HG02642 (cell line): ENCODE results near the gene ELMO1.

Source experiments
- ATAC-seq: cut with Tn5 transposase; IDR thresholded peaks from one replicate; pipeline ENCODE4 v1.9.1; 2021; ENCODE audit warnings: mild to moderate bottlenecking; ENCODE audit not compliant: unreplicated experiment, poor library complexity

Gene ELMO1

DNA sequence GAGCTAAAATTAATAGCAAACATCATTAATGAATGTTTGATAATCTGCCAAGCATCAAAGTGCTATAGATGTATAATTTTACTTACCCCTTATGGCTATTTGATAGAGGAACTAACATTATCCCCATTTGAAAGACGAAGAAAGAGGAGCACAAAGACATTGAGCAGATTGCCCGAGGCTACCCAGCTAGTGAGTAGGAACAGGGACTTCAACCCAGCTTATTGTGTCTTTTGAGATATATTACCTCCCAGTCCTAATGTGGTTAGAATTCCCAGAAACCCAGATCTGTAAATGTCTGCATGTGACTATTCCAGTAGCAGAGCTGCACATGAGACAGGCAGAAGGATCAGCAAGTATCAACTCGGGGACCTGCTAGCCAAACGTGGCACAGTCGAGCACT, 564.3 kb downstream of the ELMO1 start:
- ATAC-seq = no peak

DNA sequence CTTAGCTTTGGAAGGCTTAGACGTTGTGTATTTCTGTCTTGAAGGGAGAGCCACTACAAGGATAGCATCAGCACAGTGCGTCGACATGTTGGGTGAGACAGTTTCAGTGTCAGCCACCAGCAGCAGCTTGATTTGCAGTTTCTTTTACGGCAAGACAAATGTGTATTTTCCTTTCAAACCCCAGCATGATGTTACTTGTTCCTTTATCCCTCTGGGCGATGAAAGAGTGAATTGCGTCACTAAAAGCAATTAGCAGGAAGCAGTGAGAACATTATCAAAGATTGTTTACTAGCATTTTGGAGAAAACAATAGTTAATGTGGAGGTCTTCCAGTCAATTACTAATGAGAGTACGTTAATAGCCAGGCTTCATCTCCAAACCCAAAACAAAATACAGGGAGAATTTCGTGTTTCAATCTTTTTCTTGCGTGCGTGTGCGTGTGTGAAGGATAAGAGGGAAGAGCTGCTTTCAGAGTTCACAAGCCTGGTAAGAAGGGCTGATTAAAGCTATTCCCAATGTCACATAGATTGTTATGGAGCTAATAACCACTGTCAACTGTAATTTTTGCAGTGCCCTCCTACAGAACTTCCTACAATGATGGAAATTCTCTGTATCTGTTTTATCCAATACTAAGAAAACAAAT, 567.3 kb downstream of the ELMO1 start:
- ATAC-seq = no peak

DNA sequence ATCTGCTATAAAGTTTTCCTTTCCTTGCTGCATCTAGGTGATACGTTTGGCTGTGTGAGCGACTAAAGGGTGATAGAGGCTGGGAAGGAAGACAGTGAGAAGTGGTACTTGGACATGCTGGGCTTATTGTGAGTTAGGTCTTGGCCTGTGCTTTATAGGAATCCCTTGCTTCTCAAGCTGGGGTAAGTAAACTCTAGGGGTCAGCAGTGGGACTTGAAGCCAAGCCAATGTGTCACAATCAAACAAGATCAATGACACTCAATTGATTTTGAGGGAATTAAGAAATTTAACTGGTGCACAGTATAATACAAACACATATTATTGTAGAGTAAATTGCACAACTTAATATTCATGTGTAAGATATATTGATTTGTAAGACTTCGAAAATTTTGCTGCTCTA, 568.6 kb downstream of the ELMO1 start:
- no peak for ATAC-seq

DNA sequence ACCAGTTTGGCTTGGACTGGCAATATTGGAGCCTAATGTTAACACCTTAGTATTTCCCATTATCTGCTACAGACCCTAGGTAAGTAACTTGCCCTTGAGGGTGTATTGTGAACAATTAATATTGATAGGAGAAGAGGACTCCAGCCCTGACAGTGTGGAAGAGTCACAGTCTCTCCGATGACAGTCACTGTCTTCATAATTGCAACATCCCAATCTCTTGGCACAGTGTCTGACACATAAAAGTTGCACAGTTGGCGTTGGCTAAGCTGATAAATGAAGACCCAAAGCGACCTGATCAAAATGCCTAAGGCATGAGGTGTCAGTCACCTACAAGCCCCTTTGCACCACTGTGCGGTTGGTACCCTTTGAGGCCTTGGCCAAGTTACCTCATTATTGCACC, 569.6 kb downstream of the ELMO1 start:
- no peak for ATAC-seq

DNA sequence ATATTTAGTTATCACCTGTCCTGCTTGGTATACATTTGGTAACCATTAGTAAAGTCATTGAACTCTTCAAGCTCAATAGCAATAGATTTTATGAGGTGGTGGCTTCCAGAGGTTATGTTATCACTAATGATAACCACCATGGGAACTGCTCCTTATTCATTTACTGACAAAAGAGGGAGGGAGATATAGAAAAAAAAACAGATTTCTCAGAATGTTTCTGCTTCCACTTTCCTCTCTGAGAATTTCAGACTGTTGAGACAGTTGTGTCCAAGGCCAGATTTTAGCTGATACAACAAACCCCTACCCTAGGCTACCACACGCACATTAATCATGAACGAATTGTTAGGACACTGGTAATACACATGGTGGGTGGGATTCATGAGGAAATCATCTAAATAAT, 570.4 kb downstream of the ELMO1 start:
- ATAC-seq = no peak

DNA sequence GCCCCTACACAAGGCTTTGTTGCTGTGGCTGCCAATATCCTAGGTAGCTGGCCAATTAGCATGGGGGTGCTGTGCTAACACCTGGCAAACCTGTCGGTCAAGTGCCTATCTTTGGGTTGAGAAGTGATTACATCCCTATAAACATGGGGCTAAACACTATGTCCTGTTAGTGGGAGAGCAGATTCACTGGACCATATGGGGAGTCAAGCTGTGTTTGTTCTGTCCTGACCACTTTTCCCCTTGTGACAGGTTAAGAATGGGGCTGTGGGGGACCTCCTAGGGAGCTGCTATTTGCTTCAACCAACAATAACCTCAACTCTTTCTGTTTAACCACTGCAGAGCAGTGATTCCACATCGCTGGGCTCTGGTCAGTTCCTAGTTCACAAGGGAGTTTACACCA, 572.9 kb downstream of the ELMO1 start:
- ATAC-seq = no peak

DNA sequence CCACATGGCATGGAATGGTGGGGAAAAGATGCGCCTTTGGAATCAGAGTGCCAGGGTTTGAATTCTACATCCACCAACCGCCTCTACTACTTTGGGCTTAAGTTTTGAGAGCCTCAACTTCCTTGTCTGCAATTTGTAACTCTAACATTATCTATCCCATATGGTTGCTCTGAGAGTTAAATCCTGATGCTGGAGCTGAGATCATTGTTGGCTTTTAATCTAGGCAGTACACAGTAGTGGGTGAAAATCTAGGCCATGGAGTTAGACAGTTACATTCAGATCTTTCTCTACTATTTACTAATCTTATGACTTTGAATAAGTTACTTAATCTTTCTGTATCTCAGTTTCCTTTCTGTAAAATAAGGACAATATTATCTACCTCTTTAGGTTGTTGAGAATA, 574.6 kb downstream of the ELMO1 start:
- no peak for ATAC-seq

DNA sequence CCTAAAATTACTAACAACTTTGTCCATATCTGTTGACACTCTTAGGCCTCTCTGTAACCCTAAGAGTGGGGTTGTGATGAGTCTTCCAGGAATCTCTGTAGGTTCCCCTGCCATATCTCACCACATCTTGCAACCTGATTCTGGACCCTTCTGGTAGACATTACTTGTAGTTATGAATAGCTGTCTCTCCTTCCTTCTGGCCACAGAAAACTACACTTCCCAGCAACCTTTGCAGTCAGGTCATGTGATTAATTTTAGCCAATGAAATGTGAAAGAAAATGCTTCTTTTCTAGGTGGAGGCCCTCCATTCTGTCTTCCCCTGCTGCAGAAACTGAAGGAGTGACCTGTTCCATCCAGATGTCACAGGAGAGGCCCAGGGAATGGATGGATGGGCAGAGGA, 576.8 kb downstream of the ELMO1 start:
- ATAC-seq = no peak

DNA sequence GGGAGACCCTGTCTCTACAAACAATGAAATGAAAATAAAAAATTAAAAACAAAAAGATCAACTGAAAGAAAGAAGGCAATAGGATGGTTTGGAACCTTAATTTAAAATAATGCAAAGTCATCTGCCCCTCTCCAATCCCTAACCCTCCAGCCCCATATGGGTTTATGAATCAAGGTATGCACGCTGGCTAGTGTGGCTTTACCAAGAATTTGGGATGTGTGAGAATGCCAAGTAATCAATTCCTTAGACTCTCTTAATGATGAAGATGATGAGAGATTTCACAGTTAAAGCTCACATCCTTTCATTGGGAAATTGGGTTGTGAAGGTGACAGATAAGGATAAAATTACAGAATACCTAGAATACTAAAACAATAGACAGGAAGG, 577.3 kb downstream of the ELMO1 start:
- no peak for ATAC-seq

DNA sequence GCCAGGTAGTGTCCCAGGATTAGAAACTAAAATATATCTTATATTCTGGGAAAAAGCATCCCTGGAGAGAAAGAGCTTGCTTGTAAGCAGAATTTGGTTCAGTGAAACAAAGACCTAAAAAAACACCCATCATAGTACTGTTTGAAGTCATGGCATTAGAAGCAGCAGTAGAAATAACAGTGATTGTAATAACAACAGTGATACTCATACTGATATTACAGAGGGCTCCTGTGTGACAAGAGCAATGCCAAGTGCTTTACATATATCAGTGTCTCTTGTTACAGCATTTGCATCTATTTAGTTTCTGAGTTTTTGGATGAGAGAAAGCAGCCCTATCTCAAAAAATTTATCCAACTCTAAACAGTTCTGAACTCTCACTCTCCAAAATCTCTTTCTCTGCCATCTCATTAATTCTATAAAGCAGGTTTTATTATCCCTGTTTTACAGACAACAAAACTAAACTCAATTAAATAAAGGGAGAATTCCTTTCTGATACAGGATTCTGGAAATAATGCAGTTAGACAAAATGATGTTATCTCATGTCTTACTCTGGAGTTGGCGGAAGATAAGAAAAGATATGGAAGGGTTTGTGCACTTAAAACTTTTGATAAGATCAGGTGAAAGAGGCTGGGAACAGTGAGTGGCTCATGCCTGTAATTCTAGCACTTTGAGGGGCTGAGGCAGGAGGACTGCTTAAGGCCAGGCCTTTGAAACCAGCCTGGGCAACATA, 577.9 kb downstream of the ELMO1 start:
- ATAC-seq = no peak

DNA sequence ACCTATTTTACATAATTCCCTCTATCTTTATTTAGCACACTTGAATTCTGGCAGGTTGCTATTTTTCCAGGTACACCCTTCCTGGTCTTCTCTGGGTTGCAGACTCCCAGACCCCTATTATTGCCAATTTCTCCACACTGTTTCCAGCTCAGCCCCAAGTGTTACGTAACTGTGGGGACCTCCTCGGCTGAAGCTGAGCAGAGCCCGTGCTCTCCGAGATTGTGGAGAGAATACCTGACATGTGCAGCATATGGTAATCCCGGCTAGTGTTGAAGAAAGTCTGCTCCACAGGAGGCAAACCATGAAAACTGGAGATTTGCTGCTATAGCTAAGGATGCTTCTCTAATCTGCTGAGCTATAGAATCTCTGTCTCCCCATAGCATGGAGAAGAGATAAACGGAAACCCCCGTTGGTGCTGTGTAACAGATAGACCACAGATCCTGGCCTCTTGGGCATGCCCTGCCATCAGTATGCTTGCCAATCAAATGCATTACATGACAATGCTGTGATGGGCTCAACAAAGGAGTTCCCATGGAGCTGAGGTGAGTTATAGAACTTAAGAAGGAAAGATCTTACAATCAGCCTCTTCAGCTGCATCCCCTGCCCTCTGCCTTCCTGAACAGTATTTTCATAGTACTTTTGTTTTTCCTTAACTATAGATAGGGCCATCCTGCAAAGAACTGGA, 579.8 kb downstream of the ELMO1 start:
- no peak for ATAC-seq

DNA sequence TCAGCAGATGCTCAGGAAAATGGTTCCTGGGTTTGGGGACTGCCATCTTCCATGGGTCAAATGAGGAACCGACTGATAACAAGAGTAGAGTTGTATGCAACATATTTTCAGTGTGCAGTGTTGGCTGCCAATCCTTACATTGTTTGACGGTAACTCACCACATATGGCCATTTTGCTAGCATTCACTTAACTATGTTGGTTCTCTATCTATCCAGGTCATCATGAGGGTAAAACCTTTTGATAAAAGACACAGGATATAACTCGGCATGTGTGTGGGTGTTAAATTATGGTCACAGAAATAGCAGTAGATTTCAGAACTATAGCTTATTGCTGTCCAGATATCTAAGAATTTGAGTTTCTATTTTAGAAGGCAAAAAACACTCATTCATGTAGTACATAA, 583.6 kb downstream of the ELMO1 start:
- no peak for ATAC-seq

DNA sequence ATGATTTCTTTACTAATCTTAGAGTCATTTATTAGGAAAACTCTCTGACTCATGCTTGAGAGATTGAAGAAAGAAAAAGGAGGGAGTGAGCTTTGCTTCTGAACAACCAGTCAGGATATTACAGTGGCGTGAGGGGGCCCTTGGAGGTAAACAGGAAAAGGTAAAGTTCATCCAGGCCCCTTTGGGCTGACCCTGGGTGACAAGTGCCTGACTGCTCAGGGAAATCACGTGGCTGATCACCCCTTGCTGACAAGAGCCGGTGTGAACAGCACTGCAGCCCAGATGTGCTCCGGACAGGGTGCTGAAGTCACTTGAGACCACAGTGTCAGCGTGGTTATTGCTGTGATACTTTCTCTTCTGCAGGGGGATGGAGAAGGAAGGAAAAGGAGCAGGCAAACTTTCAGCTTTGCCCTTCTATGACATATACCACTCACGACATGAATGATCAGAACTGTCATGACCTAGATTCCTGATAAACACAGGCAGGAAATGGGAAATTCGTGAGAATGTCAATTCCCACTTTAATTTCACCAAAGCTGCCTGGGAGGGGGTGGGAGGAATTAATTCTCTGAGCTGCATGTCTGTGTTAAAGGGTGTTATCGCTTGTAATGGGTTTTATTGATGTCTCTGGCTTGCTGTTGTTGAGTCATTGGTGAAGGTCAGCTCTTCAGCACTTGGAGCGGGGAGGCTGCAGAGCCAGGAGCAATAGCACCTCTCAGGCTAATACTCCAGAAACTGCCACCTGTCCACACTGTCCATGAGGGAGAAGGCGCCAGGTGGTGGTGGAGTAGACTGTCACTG, 584.6 kb downstream of the ELMO1 start:
- ATAC-seq = no peak

DNA sequence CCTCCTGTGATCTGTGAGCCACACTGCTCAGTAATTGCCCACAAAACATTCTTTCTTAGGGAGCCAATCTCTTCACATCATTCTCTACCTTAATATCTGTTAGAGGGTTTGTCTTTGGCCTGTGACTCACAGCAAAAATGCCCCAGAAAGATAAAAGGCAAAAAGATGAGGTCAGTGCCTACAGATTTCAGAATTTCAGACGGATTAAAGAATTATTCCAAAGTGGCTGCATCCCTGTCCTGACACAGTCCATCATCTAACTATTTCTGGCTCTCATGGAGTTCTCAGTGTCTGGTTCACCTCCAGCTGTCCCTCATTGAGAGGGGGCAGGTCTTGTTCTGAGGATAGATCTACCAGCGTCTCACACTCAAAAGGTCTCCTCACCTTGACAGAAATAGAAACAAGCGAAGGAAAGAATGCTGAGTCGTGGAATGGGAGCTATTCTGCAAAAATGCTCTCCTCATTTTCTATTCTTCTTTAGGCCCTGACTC, 585.8 kb downstream of the ELMO1 start:
- no peak for ATAC-seq

DNA sequence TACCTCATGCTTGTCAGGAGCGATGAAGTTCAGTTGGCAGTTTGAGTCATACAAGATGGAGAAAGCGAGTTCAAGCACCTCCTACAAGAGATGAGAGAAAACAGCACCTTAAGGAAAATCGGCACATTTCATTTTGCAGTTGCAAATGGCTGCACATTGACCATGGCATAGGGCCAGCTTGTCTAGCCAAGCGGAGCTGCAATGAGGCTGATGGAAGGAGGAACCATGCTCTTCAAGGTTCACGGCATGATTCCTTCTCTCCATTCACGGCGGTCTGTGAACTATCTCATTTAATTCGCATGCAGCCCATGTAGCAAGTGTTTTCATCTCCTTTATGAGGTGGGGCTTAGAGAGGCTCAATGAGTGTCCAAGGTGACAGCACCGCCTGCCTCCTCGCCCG, 587.0 kb downstream of the ELMO1 start:
- ATAC-seq = no peak

DNA sequence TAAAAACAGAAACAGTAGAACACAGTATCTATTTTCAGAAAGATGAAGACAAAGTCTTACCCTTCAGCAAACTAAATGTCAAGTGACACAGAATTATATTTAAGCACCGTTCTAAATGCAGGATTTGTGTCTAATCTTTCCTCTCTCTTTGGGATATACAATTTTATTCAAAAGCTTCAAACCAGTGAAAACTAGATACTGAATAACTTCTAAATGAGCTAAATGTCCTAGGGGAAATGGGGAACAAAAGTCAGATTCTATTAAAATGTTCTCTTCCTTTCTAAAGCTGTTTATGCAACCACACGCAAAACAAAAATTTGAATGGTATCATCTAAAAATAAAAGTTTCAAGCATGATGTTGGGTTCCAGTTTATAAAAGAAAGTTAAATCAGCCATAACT, 588.0 kb downstream of the ELMO1 start:
- ATAC-seq = no peak

DNA sequence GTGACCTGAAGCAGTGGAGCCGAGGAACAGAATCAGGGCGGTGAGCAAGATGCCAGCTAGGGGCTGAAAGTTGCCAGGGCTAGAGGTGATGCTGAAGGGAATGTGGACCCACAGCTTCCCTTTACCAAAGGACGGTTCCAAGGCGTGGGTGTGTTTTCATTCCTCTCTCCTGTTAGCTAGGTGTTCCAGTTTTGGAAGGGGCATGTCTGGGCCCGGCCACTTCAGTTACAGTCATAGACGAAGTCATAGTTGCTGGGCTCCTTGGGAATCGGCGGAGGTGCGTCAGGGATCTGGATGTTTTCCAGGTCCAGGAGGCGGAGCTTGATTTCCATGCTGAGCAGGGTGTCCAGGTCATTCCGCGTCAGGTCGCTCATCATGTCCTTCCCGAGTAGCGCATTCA, 593.3 kb downstream of the ELMO1 start:
- no peak for ATAC-seq

DNA sequence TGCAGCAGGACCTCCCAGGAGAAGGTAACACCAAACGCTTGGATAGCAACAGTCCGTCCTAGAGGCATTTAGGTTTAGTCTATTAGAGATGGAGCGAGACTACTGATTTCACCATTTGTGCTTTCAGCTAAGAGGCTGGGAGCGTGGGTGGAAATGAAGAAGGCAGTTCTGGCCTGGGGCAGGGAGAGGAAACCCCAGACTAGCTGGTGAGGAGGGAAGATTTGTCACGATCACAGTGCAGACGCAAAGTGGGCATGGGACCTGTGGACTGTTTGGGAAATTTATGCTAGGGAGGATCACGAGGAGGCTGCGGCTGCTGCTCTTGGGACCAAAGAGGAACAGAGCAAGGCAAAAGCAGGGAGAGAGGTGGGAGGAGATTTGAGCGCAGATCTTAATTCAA, 594.0 kb downstream of the ELMO1 start:
- no peak for ATAC-seq

DNA sequence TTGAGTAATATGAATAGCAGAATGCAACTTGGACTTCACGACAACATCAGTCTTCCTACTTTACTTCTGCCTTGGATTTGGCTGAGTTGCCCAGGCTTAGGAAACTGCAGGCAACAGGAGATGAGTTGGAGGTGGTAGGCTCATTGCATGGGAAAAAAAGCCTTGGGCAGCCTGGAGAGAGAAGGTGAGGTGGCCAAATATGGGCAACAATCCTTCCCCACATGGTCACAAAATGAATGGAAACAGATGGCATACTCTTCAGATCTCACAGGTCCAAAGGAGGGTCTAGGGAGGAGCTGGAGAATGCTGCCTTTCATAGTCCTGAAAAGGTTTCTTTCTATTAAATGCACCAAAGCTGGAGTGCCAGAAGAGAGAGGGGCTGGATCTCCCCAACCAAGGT, 595.7 kb downstream of the ELMO1 start:
- no peak for ATAC-seq

DNA sequence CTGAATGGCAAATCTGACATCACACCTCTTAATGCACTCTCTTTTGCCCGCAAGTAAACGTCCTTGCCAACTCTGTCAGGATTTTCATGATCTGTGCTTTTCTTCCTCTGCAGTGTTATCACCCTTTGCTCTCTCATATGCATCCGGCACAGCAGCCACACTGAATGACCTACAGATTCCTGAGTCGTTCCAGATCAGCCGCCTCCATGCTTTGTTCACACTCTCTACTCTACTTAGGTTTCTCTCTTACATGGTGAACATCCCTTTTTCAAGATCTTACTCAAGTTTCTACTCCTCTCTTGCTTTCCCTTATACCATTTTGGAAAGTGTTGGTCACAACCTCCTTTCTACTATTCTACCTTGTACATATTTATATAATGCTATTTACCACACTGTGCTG, 596.6 kb downstream of the ELMO1 start:
- no peak for ATAC-seq

DNA sequence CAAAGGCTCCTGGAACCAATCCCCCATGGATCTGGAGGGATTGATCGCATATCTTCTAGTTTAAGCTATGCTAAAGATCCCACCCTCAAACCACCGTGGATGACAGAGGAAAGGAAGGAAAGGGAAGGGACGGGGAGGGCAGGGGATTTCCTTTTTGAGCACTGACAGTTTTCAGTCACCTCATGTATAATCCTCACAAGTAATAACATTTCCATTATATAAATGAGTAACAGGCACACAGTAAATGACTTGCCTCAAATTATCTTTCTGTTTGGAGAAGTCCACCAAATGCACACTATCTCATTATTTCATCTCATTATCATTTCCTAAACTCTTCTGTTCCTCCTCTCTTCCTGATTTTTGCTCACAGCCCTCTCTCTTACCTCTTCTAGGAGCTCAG, 597.3 kb downstream of the ELMO1 start:
- ATAC-seq = no peak
